ENCODE results near the gene ZNF879. TPM values are rescaled to one million over a fixed set of nuclear protein-coding genes. Genes with fewer than 3 reads are reported as not detected.

ZNF879 gene
- total and polyA plus RNA-seq, 2 donors (not counting 1 experiment from before 2014, with no cell fraction given): 1.5 to 7.1 TPM

- no peak overlapping the region for H2AFZ ChIP-seq (ENCODE audit: low read length)
Measured at GRCh38 chr5:178983728-178984127, 39.9 kb upstream of the ZNF879 start.

GRCh38 chr5:178984145-178985072 lies 39.2 kb upstream of the ZNF879 start:
- Histone ChIP-seq H3K27me3 (ENCODE audit: control insufficient read depth, insufficient read depth, low read length) (no peaks in the 10 kb centered on the region), H3K79me2 (ENCODE audit: control insufficient read depth, insufficient read depth, low read length) (no peaks in the 10 kb centered on the region), H4K20me1 (ENCODE audit: control insufficient read depth, extremely low read depth, insufficient read depth, low read length) (no peaks in the 10 kb centered on the region), H2AFZ (ENCODE audit: low read length) (no peak overlapping the region), H3K4me1 (ENCODE audit: control insufficient read depth, extremely low read depth, insufficient read depth, low read length) (no peaks in the 10 kb centered on the region), H3K36me3 (ENCODE audit: control insufficient read depth, insufficient read depth, low read length) (no peaks in the 10 kb centered on the region), H3K27ac (ENCODE audit: insufficient read depth, low read length) (no peak overlapping the region), H3K4me2 (ENCODE audit: extremely low read depth, insufficient read depth, low read length) (no peak overlapping the region), H3K9ac (ENCODE audit: insufficient read depth, low read length) (no peak overlapping the region), H3K4me3 (replicated peaks in 1 of 4; ENCODE audit: control extremely low read depth in 1 of 4, insufficient read depth in 1 of 4, low read depth in 3 of 4, low read length in 4 of 4) (no peak overlapping the region), H3K9me3 (ENCODE audit: control insufficient read depth, insufficient read depth, low read depth, low read length) (no peaks in the 10 kb centered on the region)
- TF ChIP-seq CTCF (conservative IDR thresholded peaks at IDR 0.05 in 1 of 2, IDR thresholded peaks at IDR 0.05 in 1 of 2; ENCODE audit: low read depth in 1 of 2, low read length in 2 of 2): no peak
- no peak for TF ChIP-seq EZH2 (IDR thresholded peaks at IDR 0.05; ENCODE audit: low read length, missing control alignments)
- DNase-seq (ENCODE audit: low read depth in 2 of 2): no peak

More at GRCh38 chr5:178983728-178984127, 39.9 kb upstream of the ZNF879 start:
- no peak overlapping the region for H3K4me3 ChIP-seq (replicated peaks in 1 of 4; ENCODE audit: control extremely low read depth in 1 of 4, insufficient read depth in 1 of 4, low read depth in 3 of 4, low read length in 4 of 4)
- no peak for DNase-seq (ENCODE audit: low read depth in 2 of 2)
- H3K27ac ChIP-seq (ENCODE audit: insufficient read depth, low read length): no peak overlapping the region
- no peaks in the 10 kb centered on the region for H3K27me3 ChIP-seq (ENCODE audit: control insufficient read depth, insufficient read depth, low read length)
- no peaks in the 10 kb centered on the region for H3K36me3 ChIP-seq (ENCODE audit: control insufficient read depth, insufficient read depth, low read length)
- no peaks in the 10 kb centered on the region for H3K4me1 ChIP-seq (ENCODE audit: control insufficient read depth, extremely low read depth, insufficient read depth, low read length)
- no peaks in the 10 kb centered on the region for H3K9me3 ChIP-seq (ENCODE audit: control insufficient read depth, insufficient read depth, low read depth, low read length)
- H4K20me1 ChIP-seq (ENCODE audit: control insufficient read depth, extremely low read depth, insufficient read depth, low read length): no peaks in the 10 kb centered on the region
- TF ChIP-seq EZH2 (IDR thresholded peaks at IDR 0.05; ENCODE audit: low read length, missing control alignments) (no peak), CTCF (conservative IDR thresholded peaks at IDR 0.05 in 1 of 2, IDR thresholded peaks at IDR 0.05 in 1 of 2; ENCODE audit: low read depth in 1 of 2, low read length in 2 of 2) (no peak)
- H3K79me2 ChIP-seq (ENCODE audit: control insufficient read depth, insufficient read depth, low read length): no peaks in the 10 kb centered on the region
- no peak overlapping the region for H3K4me2 ChIP-seq (ENCODE audit: extremely low read depth, insufficient read depth, low read length)
- no peak overlapping the region for H3K9ac ChIP-seq (ENCODE audit: insufficient read depth, low read length)

GRCh38 chr5:178986326-178986960 lies 37.2 kb upstream of the ZNF879 start:
- no peak for TF ChIP-seq EZH2 (IDR thresholded peaks at IDR 0.05; ENCODE audit: low read length, missing control alignments)
- TF ChIP-seq CTCF (conservative IDR thresholded peaks at IDR 0.05 in 1 of 2, IDR thresholded peaks at IDR 0.05 in 1 of 2; ENCODE audit: low read depth in 1 of 2, low read length in 2 of 2): no peak
- H3K36me3 ChIP-seq (ENCODE audit: control insufficient read depth, insufficient read depth, low read length): no peaks in the 10 kb centered on the region
- no peaks in the 10 kb centered on the region for H3K9me3 ChIP-seq (ENCODE audit: control insufficient read depth, insufficient read depth, low read depth, low read length)
- no peaks in the 10 kb centered on the region for H3K4me1 ChIP-seq (ENCODE audit: control insufficient read depth, extremely low read depth, insufficient read depth, low read length)
- no peak overlapping the region for H3K9ac ChIP-seq (ENCODE audit: insufficient read depth, low read length)
- no peak overlapping the region for H3K27ac ChIP-seq (ENCODE audit: insufficient read depth, low read length)
- H2AFZ ChIP-seq (ENCODE audit: low read length): no peak overlapping the region
- DNase-seq (ENCODE audit: low read depth in 2 of 2): no peak
- H4K20me1 ChIP-seq (ENCODE audit: control insufficient read depth, extremely low read depth, insufficient read depth, low read length): no peaks in the 10 kb centered on the region
- no peak overlapping the region for H3K4me3 ChIP-seq (replicated peaks in 1 of 4; ENCODE audit: control extremely low read depth in 1 of 4, insufficient read depth in 1 of 4, low read depth in 3 of 4, low read length in 4 of 4)
- H3K79me2 ChIP-seq (ENCODE audit: control insufficient read depth, insufficient read depth, low read length): no peaks in the 10 kb centered on the region
- H3K4me2 ChIP-seq (ENCODE audit: extremely low read depth, insufficient read depth, low read length): no peak overlapping the region
- H3K27me3 ChIP-seq (ENCODE audit: control insufficient read depth, insufficient read depth, low read length): no peaks in the 10 kb centered on the region
